ENCODE data around the gene B4GAT1. TPM values are rescaled to one million over a fixed set of nuclear protein-coding genes. Genes with fewer than 3 reads are reported as not detected.

The B4GAT1 gene
- total and polyA plus RNA-seq, 10 of the 15 experiments (the other 5 are each of a cell fraction or from before 2014, with no cell fraction given): 0.55 to 11.1 (median 4.3) TPM

GRCh38 chr11:66386171-66387069, 39.0 kb upstream of the B4GAT1 start (continued):
- TF ChIP-seq, protein P1, sequence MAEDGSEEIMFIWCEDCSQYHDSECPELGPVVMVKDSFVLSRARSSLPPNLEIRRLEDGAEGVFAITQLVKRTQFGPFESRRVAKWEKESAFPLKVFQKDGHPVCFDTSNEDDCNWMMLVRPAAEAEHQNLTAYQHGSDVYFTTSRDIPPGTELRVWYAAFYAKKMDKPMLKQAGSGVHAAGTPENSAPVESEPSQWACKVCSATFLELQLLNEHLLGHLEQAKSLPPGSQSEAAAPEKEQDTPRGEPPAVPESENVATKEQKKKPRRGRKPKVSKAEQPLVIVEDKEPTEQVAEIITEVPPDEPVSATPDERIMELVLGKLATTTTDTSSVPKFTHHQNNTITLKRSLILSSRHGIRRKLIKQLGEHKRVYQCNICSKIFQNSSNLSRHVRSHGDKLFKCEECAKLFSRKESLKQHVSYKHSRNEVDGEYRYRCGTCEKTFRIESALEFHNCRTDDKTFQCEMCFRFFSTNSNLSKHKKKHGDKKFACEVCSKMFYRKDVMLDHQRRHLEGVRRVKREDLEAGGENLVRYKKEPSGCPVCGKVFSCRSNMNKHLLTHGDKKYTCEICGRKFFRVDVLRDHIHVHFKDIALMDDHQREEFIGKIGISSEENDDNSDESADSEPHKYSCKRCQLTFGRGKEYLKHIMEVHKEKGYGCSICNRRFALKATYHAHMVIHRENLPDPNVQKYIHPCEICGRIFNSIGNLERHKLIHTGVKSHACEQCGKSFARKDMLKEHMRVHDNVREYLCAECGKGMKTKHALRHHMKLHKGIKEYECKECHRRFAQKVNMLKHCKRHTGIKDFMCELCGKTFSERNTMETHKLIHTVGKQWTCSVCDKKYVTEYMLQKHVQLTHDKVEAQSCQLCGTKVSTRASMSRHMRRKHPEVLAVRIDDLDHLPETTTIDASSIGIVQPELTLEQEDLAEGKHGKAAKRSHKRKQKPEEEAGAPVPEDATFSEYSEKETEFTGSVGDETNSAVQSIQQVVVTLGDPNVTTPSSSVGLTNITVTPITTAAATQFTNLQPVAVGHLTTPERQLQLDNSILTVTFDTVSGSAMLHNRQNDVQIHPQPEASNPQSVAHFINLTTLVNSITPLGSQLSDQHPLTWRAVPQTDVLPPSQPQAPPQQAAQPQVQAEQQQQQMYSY (CRISPR knock-in tag; IDR thresholded peaks at IDR 0.05): no peak
- TF ChIP-seq BHLHE40 (IDR thresholded peaks at IDR 0.05; ENCODE audit: borderline replicate concordance in 1 of 2, low read depth in 2 of 2, low read length in 1 of 2) (peak in 1 of 2 experiments; percentile 25; a peak in 1 of 4 replicates), SMARCA5 (IDR thresholded peaks at IDR 0.05) (peak; percentile 22; the same call in 1 of the 2 replicates), NBN (IDR thresholded peaks at IDR 0.05) (0 out of 2 replicates have a peak, but pooled peaks have one; percentile 41), MTA2 (IDR thresholded peaks at IDR 0.05; ENCODE audit: low read depth) (no peak), CTCF (IDR thresholded peaks at IDR 0.05 in 2 of 3, conservative IDR thresholded peaks at IDR 0.05 in 1 of 3; ENCODE audit: control insufficient read depth in 2 of 3, extremely low read depth in 1 of 3, insufficient read depth in 1 of 3, low read depth in 3 of 3, low read length in 3 of 3) (peak; percentile 84 to 98 (median 94)), POU2F2 (IDR thresholded peaks at IDR 0.05; ENCODE audit: borderline replicate concordance, low read depth, low read length) (peak; percentile 77; the same call in 1 of the 3 replicates), SMC3 (IDR thresholded peaks at IDR 0.05; ENCODE audit: borderline replicate concordance, low read length) (peak; percentile 44), PAX5 (IDR thresholded peaks at IDR 0.05; ENCODE audit: borderline replicate concordance, low read depth, low read length) (peak; percentile 85), RB1 (IDR thresholded peaks at IDR 0.05; ENCODE audit: borderline replicate concordance) (0 out of 2 replicates have a peak, but pooled peaks have one; percentile 24), HCFC1 (IDR thresholded peaks at IDR 0.05; ENCODE audit: low read length) (no peak)
- TF ChIP-seq, protein P2, sequence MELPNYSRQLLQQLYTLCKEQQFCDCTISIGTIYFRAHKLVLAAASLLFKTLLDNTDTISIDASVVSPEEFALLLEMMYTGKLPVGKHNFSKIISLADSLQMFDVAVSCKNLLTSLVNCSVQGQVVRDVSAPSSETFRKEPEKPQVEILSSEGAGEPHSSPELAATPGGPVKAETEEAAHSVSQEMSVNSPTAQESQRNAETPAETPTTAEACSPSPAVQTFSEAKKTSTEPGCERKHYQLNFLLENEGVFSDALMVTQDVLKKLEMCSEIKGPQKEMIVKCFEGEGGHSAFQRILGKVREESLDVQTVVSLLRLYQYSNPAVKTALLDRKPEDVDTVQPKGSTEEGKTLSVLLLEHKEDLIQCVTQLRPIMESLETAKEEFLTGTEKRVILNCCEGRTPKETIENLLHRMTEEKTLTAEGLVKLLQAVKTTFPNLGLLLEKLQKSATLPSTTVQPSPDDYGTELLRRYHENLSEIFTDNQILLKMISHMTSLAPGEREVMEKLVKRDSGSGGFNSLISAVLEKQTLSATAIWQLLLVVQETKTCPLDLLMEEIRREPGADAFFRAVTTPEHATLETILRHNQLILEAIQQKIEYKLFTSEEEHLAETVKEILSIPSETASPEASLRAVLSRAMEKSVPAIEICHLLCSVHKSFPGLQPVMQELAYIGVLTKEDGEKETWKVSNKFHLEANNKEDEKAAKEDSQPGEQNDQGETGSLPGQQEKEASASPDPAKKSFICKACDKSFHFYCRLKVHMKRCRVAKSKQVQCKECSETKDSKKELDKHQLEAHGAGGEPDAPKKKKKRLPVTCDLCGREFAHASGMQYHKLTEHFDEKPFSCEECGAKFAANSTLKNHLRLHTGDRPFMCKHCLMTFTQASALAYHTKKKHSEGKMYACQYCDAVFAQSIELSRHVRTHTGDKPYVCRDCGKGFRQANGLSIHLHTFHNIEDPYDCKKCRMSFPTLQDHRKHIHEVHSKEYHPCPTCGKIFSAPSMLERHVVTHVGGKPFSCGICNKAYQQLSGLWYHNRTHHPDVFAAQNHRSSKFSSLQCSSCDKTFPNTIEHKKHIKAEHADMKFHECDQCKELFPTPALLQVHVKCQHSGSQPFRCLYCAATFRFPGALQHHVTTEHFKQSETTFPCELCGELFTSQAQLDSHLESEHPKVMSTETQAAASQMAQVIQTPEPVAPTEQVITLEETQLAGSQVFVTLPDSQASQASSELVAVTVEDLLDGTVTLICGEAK (IDR thresholded peaks at IDR 0.05; ENCODE audit: borderline replicate concordance): no peak
